ENCODE results near the gene SMIM28.
A peak's percentile ranks its signal among the peaks of the same experiment; 100 is the strongest.
"Not testable (repeated sequence)": the region's sequence is repeated elsewhere in the genome, so short reads cannot be mapped to it uniquely, and the experiment has no call there.

The SMIM28 gene

GRCh38 chr6:138410048-138410735 lies 32.5 kb downstream of the SMIM28 start:
- DNase-seq: peak in 1 of 2 experiments; percentile 32

DNA sequence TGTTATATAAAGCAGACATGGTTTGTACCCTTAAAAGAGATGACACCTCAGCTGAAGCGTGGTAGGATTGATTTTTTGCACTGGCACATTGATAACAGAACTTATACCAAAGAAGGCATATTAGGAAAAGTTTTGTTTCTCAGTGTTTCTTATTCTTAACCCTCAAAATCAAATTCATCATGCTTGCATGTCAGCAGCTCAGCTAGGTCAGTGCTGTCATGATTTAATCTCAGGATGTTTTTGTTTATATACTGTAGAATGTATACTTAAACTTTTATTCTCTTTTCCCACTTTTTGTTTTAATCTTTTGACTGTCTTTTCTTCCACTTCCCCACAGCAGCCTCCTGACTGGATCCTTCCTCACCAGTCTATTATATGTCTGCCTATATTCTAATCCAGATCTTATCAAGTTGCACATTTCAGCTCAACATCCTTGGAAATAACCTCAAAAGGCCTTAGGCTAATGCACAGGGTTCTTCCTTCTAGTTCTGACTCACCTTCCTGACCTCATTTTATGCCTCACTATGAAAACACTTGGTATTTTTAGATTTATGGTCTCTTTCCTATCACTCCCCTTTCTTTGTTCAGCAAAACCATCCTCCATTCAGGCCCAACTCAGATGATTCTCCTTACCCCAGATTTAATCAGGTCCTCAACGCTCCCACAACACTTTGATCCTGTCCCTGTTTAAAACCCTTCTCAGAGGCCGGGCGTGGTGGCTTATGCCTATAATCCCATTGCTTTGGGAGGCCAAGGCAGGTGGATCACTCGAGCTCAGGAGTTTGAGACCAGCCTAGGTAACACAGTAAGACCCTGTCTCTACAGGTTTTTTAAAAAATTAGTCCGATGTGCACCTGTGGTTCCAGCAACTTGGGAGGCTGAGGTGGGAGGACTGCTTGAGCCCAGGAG lies 33.5 kb downstream of the SMIM28 start:
- DNase-seq: peak; percentile 13 to 22

- DNase-seq: no peak
Observed at GRCh38 chr6:138415125-138415524, 37.4 kb downstream of the SMIM28 start.

DNA sequence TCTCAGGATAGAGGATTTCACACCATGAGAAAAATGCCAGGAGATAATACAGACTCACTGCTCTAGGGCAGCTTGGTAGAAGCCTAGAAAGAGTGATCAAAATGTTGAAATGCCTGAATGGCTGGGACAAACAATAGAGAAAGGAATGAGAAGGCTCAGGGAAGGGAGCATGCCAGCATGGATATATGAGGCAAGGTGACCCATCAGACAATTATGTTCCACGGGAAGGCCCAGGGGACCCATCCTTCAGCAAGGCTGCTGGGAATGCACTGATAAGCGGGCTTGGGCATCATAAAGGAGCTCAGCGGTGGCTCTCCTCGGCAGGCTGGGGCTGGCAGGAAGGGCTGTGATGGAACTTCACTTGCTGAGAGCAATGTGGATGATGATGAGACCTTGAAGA lies 38.5 kb downstream of the SMIM28 start:
- DNase-seq: no peak

GRCh38 chr6:138417493-138418117 lies 39.9 kb downstream of the SMIM28 start:
- no peak for DNase-seq

GRCh38 chr6:138418118-138418742 lies 40.5 kb downstream of the SMIM28 start:
- DNase-seq: no peak

DNA sequence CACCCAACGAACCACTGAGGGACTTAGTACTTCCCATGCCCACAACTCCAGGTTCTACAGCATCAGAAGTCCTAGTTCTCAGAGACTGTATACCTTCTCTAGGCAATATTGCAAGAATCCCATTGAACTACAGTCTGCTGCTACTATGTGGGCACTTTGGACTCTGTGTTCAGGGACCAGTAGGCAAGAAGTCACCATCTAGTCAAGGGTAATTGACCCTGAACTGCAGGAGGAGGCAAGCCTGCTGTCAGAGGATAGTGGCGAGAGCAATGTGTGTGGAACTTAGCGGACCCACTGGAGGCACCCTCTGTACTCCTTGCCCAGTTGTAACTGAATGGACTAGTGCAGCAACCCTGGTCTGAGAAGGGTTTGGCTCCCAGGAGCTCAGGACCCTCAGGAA lies 42.1 kb downstream of the SMIM28 start:
- DNase-seq: no peak

GRCh38 chr6:138420356-138420755 lies 42.7 kb downstream of the SMIM28 start:
- DNase-seq: no peak

- no peak for DNase-seq
Observed at GRCh38 chr6:138421089-138421488, 43.4 kb downstream of the SMIM28 start.

DNA sequence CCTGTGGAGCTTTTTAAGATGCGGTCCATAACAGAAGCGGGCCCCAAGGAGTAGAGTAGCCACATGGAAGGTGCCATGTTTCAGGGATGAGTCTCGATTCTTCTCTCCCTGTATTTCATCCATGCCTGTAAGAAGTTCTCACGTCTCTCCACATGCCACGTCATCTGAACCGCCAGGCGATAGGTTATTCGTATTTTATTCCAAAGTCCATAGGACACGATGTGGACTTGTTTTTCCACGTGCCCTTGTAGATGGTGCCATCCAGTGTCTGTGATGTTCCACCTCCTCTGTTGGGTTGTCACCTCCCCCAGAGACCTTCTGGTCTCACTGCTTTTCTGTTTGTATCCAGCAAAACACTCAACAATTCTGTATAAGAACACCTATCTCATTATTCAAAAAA lies 43.9 kb downstream of the SMIM28 start:
- DNase-seq: no peak

DNA sequence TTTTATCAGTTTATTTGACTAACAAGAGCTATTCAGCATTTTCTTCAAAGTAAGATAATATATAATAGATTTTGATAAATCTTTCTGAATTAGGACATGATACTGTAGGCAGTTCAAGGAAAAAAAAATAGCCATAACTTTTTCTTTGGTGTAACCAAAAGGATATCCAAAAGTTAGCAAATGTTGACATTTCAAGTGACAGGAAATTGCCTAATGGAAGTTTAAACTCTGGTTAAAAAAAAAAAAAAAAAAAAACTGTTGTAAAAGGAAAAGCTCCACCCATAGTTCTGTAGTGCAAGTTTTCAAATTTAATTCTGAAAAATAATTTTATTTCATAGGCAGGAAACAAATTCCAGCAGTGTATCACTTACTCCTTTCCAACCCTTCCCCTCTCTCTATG lies 45.2 kb downstream of the SMIM28 start:
- peak; percentile 75 to 83 for DNase-seq

DNA sequence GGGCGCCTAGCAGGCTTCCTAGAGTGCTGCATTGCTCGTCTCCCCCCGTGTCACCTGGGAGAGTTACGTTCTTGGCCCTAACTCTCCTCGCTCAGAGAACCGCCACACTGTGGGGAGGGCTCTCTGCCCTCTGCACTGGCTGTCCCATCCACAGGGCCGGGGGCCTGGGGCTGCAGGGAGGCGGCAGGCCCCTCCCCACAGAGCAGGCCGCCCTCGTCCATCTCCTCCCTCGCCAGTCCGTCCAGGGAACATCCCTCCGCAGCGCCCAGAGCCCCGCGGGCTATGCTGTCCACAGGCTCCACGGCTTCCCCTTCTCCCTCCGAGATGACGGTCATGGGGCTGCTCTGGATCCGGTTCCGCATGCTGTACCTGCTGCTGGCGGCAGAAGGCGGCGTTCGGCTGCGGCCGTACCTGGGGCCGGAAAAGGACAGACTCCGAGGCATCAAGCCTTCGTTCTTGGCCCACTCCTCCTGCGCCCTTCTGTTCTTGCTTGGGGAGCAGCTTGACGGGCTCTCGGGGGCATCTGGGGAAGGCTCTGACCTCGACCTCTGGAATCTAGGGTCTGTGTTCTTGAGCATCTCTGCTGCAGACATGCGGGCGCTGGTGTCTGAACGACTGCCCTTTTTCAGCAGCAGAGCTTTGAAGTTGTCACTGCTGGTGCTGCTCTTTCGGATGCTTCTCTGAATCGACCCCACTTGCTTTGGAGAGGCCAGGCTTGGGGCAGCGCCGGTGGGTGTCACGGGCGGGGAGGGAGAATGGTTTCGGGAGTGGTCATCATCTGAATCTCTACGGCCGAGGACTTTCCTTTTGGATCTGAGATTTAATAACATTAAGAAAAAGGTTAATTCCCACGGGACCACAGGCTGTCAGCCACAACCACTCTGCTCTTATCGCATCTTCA lies 46.5 kb downstream of the SMIM28 start:
- DNase-seq: no peak

DNA sequence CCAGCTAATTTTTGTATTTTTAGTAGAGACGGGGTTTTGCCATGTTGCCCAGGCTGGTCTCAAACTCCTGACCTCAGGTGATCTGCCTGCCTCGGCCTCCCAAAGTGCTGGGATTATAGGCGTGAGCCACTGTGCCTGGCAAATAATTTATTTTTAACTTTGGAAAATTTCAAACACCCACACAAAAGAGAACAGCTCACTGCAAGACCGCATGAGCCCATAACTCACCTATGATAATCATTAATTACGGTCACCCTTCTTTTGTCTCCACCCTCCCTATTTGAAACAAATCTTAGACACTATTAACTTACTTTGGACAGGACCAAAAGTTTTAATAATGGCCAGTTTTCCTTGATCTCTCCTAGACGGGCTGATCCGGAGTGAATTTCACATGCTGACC lies 47.6 kb downstream of the SMIM28 start:
- not testable (repeated sequence) for DNase-seq

GRCh38 chr6:138426500-138427123 lies 48.9 kb downstream of the SMIM28 start:
- no peak for DNase-seq

DNA sequence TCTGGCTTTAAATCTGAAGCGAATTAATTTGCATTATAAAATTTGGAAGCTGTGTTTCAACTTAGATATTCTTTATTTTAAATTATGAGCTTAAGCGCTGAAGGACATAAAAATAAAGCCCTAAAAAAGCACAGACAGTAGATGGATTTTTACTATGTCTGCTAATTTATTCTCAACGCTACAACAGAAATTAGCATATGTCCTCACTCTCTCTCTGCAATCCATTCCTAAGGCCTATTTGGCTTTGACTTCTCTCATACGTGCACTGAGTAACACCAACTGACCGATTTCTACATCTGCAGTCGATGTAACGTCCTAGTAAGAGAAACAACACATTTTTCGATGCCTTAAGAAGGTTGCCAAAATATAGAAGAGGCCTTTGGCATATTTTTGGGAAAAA lies 50.0 kb downstream of the SMIM28 start:
- no peak for DNase-seq

DNA sequence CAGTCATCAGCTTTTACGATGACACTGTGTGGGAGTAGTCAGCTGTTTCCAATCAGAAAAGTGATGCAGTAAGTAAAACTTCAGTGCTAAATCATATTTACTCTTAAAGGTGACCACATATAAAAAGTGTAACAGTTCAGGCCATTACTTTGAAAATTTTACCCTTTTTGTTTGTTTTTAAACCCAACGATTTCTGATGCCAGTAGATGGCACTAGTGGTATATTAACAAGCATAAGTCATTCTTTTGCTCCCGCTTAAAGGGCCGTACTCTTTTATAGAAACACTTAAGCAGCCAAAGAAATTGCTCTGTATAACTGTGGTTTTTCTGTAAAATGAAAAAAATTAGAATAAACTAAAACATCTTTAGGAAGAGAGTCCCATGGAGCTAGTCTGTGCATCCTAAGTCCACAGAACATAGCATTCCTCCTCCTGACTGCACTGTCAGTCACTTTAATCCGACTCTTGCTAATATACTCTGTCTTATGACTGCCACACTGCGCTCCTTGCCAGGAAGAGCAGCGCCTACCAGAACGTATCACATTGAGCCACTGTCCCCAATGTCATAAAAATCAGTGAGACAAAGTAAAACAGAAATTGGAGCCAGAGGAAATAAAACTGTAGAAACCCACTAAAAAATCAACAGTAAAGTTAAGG lies 51.4 kb downstream of the SMIM28 start:
- DNase-seq: peak; percentile 72 to 81

GRCh38 chr6:138429761-138430160 lies 52.1 kb downstream of the SMIM28 start:
- no peak for DNase-seq

GRCh38 chr6:138430361-138431145 lies 52.8 kb downstream of the SMIM28 start:
- DNase-seq: no peak

GRCh38 chr6:138431256-138432062 lies 53.8 kb downstream of the SMIM28 start:
- DNase-seq: peak; percentile 71

DNA sequence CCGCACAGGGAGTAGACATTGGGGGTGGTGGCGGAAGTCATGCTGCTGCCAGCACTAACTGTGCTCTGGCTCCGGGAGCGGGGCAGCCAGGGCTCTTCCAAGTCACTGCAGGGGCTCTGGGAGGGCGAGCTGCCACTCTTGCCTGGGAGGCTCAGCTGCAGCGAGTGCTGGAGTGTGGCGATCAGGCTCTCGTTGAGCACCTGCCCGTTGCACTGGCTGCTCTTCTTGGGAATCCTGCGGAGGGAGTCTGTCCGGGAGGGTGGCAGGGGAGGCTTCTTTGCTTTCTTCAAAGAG lies 54.3 kb downstream of the SMIM28 start:
- no peak for DNase-seq
